Measurements from ENCODE around the gene SRC. TPM values are rescaled to one million over a fixed set of nuclear protein-coding genes. Genes with fewer than 3 reads are reported as not detected.

SRC gene
- total and polyA plus RNA-seq, 2 donors (not counting 3 experiments of a cell fraction or from before 2014, with no cell fraction given), result 22.6 to 29.4 TPM

DNA sequence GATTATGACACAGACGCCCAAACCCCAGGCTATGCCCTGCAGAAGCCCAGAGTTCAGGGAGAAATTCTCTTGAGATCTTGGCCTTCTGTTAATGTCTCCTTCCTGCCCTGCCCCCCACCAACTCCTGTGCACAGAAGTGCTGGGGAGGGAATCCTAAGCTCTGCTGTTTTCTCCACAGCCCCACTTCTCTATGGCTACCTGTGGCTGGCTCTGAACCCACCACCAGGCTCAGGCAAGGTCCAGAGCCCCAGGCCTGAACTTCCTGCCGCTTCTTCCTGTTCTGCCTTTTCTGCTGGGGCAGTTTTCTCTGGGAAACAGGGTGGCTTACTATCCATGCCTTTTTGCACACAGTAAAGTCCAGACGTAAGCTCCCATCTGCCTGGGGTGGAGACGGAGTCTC, 97.7 kb downstream of the SRC start:
- CTCF ChIA-PET, result no interaction called here
- no peak for FAIRE-seq
- Histone ChIP-seq H3K27me3 (ENCODE audit: control insufficient read depth in 2 of 2, insufficient read depth in 2 of 2, low read length in 2 of 2) (no peaks in the 10 kb centered on the region), H3K79me2 (ENCODE audit: control insufficient read depth, insufficient read depth, low read length) (no peaks in the 10 kb centered on the region), H3K27ac (ENCODE audit: insufficient read depth, low read depth, low read length) (no peak overlapping the region), H3K4me1 (ENCODE audit: control insufficient read depth, extremely low read depth, insufficient read depth, low read length) (no peaks in the 10 kb centered on the region), H3K4me2 (ENCODE audit: insufficient read depth, low read length) (no peak overlapping the region), H3K9me1 (replicated peaks; ENCODE audit: control insufficient read depth, extremely low read depth, insufficient read depth, low read length) (no peaks in the 10 kb centered on the region), H4K20me1 (replicated peaks; ENCODE audit: control insufficient read depth, extremely low read depth, insufficient read depth, low read length) (no peaks in the 10 kb centered on the region), H3K36me3 (ENCODE audit: control insufficient read depth in 2 of 2, extremely low read depth in 1 of 2, insufficient read depth in 2 of 2, low read length in 2 of 2) (no peaks in the 10 kb centered on the region), H3K4me3 (replicated peaks in 1 of 3; ENCODE audit: insufficient read depth in 1 of 3, low read depth in 1 of 3, low read length in 3 of 3) (no peak overlapping the region), H3K9ac (replicated peaks; ENCODE audit: extremely low read depth, insufficient read depth, low read length) (no peak overlapping the region), H2AFZ (ENCODE audit: low read depth, low read length) (no peak overlapping the region), H3K9me3 (replicated peaks; ENCODE audit: control insufficient read depth, insufficient read depth, low read length) (no peaks in the 10 kb centered on the region)
- DNase-seq (ENCODE audit: low read depth, low spot score), result no peak
- POLR2A ChIA-PET, result no interaction called here
- dilution Hi-C loops (cut with MboI; ENCODE audit: extremely low pct_ligation_motif_present, low sequenced_read_pairs) (no loop called here), intact Hi-C loops (cut with micrococcal nuclease) (no loop called here)
- BruUV-seq (replicated peaks), result no TSS peak
- TF ChIP-seq JUN (IDR thresholded peaks at IDR 0.05; ENCODE audit: borderline replicate concordance, insufficient read depth, insufficient read length, low read depth), result no peak
- no peak for TF ChIP-seq EZH2 (IDR thresholded peaks at IDR 0.05; ENCODE audit: borderline replicate concordance, low read depth, low read length, severe bottlenecking)
- TF ChIP-seq POLR2A (IDR thresholded peaks at IDR 0.05; ENCODE audit: low read depth, low read length), result no peak
- TF ChIP-seq POLR2AphosphoS5 (IDR thresholded peaks at IDR 0.05; ENCODE audit: insufficient read depth, low read depth, low read length), result no peak

GRCh38 chr20:37445041-37445440, 99.1 kb downstream of the SRC start:
- no peak overlapping the region for H3K27ac ChIP-seq (ENCODE audit: insufficient read depth, low read depth, low read length)
- no peaks in the 10 kb centered on the region for H3K79me2 ChIP-seq (ENCODE audit: control insufficient read depth, insufficient read depth, low read length)
- CTCF ChIA-PET, result no interaction called here
- H3K4me1 ChIP-seq (ENCODE audit: control insufficient read depth, extremely low read depth, insufficient read depth, low read length), result no peaks in the 10 kb centered on the region
- H2AFZ ChIP-seq (ENCODE audit: low read depth, low read length), result no peak overlapping the region
- H3K27me3 ChIP-seq (ENCODE audit: control insufficient read depth in 2 of 2, insufficient read depth in 2 of 2, low read length in 2 of 2), result no peaks in the 10 kb centered on the region
- no peak for FAIRE-seq
- POLR2A ChIA-PET, result no interaction called here
- H3K4me3 ChIP-seq (replicated peaks in 1 of 3; ENCODE audit: insufficient read depth in 1 of 3, low read depth in 1 of 3, low read length in 3 of 3), result no peak overlapping the region
- no TSS peak for BruUV-seq (replicated peaks)
- intact Hi-C loops (cut with micrococcal nuclease), result no loop called here
- no peak for DNase-seq (ENCODE audit: low read depth, low spot score)
- H3K36me3 ChIP-seq (ENCODE audit: control insufficient read depth in 2 of 2, extremely low read depth in 1 of 2, insufficient read depth in 2 of 2, low read length in 2 of 2), result no peaks in the 10 kb centered on the region
- H3K9me3 ChIP-seq (replicated peaks; ENCODE audit: control insufficient read depth, insufficient read depth, low read length), result no peaks in the 10 kb centered on the region
- dilution Hi-C loops (cut with MboI; ENCODE audit: extremely low pct_ligation_motif_present, low sequenced_read_pairs), result no loop called here
- H3K9me1 ChIP-seq (replicated peaks; ENCODE audit: control insufficient read depth, extremely low read depth, insufficient read depth, low read length), result no peaks in the 10 kb centered on the region
- no peaks in the 10 kb centered on the region for H4K20me1 ChIP-seq (replicated peaks; ENCODE audit: control insufficient read depth, extremely low read depth, insufficient read depth, low read length)
- H3K4me2 ChIP-seq (ENCODE audit: insufficient read depth, low read length), result no peak overlapping the region
- no peak overlapping the region for H3K9ac ChIP-seq (replicated peaks; ENCODE audit: extremely low read depth, insufficient read depth, low read length)
- TF ChIP-seq POLR2A (IDR thresholded peaks at IDR 0.05; ENCODE audit: low read depth, low read length), result no peak
- TF ChIP-seq MYC (IDR thresholded peaks at IDR 0.05; ENCODE audit: low read depth, low read length), result no peak
- no peak for TF ChIP-seq GATA2 (IDR thresholded peaks at IDR 0.05; ENCODE audit: insufficient read depth, insufficient read length, low read depth, low read length)
- TF ChIP-seq MAX (IDR thresholded peaks at IDR 0.05; ENCODE audit: insufficient read depth, insufficient read length), result no peak

Measured in endothelial cell of umbilical vein (primary cell).